Activated CD4-positive, alpha-beta T cell treated with anti-CD3 and anti-CD28 coated beads, Interleukin-2, amount 50 U/mL, for 48 hours (primary cell): ENCODE measurements around the gene CDH13.

Experiments
- DNase-seq, 2 experiments: peaks; one replicate each; pipeline ENCODE4 v3.0.0-alpha.2; 2020

Gene CDH13

DNA sequence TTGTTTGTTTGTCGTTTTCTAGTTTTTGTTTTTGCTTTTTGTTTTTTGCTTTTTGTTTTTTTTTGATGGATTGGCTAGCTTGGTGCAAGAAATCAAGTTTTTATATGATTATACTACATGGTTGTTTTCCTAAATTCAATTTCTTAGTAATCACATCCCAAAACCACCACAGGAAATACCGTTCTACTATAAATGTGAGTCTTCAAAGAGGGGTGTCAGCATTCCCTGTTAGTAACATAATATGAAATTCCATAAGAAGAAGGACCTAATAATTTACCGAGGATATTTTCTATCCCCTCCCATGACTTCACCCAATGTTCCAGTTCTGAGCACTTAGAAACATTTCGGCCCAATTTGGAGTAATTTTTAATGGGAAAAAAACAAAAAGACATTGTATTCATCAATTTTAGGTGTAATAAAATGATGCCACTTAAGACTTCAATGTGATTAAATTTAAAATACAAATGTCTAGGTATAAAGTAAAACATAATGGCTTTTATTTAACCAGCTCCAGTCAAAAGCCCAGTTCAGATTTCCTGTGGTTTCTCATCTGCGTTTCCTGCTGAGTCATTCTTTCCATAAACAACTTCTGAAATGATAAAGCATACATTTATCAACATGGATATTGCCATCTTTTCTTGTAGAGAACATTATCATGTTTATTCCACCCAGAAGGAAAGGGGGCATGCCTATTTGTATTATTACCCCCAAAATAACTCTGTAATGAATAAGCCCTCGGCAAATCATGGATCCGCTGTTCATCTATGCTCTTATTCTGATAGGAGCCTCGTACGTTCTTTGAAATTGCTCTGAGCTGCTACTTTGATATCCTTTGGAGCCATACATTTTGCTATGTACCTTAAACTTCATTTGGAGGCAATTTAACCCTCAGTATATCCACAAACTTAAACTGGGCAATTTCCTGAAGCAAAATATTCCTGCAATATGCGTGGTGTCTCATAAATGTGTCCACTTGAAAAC is 1209.1 kb downstream of the CDH13 start:
- no peak for DNase-seq

DNA sequence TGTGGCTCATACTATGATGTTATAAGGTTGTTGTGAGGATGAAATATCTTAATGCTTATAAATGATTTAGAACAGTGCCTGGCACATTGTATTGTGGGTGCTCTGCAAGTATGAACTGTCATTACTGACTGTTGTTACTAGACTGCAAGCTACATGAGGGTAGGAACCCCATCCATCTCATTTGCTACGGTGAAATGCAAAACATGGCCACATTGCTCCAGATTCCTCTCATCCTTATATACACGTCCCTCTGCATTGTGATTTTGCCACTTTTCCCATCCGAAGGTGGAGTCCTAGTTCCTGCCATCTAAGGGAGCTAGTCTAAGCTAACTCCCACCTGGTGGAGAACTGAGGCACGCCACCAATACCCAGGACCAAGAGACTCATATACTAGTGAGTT is 1210.8 kb downstream of the CDH13 start:
- no peak for DNase-seq

DNA sequence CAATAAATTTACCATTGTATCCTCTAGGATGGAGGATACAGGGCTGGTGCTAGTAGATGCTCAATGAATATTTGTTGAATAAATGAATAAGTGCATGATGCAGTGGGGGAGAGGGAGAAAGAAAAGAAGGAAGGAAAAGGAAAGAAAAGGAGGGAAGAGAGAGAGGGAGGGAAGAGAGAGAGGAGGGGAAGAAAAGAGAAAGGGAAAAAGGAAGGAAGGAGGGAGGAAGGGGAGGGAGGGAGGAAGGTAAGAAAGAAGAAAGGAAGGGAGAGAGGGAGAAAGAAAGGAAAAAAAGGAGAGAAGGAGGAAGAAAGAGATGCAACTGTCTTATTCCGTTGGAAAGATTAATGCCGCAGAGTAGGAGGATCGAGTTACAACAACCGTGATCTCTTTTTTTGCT is 1211.4 kb downstream of the CDH13 start:
- no peak for DNase-seq

DNA sequence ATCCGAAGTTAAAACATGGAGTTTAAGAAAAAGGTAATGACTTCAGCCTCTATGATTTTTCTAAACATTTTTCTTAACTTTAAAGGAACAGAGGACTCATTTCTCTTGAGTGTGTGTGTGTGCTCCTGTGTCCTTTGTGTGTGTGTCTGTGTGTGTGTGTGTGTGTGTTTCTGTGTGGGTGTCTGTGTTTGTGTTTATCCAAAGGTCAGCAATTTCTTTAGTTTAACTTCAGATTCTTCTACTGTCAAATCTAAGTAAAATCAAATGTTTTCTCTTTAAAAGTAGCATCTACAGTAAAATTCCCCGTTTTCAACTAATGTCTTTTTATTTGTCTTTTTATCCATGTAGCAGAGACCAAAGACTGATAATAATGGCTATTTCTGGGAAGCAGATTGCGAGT is 1212.8 kb downstream of the CDH13 start:
- DNase-seq: no peak

DNA sequence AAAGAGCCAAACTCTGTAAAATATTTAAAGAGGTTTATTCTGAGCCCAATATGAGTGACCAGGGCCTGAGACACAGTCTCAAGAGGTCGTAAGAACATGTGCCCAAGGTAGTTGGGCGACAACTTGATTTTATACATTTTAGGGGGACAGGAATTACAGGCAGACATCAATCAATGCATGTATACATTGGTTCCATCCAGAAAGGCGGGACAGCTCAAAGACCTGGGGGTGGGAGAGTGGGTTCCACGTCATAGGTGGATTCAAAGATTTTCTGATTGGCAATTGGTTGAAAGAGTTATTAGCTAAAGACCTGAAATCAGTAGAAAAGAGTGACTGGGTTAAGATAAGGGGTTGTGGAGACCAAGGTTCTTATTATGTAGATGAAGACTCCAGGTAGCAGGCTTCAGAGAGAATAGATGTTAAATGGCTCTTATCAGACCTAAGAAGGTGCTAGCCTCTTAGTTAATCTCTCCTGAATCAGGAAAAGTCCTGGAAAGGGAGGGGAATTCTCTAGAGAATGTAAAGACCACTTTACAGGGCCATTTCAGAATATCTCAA is 1213.4 kb downstream of the CDH13 start:
- DNase-seq: no peak

DNA sequence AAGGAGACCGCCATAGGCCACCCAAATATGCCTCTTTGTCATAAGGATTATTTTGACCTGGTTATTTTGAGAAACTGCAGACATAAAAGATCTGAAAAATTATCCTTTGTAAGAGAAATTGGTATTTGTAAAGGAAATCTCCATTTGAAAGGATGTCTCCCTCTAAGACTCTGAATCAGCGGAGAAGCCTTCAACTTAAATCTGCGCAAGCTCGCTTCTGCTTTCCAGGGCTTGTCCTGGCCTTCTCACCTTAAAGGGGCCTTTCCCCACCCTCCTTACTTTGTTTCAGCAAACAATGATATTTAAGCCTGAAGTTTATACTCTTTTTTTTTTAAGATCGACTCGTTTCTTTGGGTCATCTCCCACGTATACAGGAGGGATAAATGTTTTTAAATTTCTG is 1215.5 kb downstream of the CDH13 start:
- DNase-seq: no peak

DNA sequence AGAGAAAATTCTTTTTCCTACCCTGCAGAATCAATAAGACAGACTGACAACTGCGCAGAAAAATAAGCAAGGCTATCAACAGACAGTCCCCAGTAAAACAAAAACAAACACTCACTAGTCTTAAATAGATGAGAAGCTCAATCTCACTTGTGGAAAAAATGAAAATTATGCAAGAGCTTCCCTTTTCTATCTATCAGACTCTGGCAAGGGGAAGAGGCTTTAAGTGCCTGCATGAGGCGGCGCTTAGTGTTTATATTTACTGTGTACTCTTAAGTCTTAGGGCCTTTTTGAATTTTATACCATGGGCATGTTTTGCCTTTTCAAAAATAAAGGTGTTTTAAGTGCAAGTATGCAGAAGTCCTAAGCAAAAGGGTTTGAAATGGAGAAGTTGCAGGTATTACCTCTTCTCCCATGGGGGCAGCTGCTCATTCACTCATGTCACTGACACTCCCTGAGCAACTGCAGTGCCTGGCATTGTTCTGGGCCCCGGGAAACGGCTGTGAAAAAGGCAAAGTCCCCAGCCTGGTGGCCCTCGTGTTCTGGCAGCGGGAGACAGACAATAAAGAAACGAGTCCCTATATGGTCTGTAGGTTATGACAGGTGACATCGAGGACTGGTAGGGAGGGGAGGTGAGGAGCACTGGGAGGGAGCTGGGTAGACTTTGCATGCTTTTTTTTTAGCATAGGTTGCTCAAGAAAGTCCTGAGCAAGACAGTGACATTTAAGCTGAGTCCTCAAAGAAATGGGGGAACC is 1216.2 kb downstream of the CDH13 start:
- DNase-seq: no peak

DNA sequence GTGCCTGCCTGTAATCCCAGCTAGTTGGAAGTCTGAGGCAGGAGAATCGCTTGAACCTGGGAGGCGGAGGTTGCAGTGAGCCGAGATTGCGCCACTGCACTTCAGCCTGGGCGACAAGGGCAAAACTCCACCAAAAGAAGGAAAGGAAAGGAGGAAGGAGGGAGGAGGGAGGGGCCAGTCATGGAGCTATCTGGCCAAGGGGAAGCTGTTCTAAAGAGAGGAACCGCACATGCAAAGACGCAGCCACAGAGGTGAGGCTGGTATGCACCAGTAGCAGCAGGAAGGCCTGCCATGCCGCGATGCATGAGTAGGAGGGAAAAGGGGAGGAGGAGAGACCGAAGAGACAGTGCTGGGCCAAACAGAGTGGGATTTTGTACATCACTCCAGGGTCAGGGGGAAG is 1216.9 kb downstream of the CDH13 start:
- DNase-seq: no peak

DNA sequence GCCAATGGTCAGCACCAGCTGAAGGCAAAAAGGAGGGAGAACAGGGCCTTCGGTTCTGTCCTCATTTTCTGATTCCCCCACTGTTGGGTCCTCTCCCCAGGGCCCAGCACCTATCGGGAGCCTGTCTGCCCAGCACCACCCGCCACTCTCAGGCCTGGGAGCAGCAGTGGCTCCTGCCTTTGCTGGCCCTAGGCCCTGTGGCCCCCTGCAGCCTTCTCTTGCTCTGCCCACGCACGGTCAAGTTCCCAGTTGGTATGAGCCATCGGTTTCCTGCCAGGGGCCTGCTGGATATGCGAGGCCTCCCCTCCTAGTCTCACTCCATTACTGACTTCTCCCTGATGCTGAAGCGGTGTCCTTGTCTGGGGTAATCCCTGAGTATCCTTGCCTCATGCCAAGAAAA is 1218.5 kb downstream of the CDH13 start:
- DNase-seq: no peak

DNA sequence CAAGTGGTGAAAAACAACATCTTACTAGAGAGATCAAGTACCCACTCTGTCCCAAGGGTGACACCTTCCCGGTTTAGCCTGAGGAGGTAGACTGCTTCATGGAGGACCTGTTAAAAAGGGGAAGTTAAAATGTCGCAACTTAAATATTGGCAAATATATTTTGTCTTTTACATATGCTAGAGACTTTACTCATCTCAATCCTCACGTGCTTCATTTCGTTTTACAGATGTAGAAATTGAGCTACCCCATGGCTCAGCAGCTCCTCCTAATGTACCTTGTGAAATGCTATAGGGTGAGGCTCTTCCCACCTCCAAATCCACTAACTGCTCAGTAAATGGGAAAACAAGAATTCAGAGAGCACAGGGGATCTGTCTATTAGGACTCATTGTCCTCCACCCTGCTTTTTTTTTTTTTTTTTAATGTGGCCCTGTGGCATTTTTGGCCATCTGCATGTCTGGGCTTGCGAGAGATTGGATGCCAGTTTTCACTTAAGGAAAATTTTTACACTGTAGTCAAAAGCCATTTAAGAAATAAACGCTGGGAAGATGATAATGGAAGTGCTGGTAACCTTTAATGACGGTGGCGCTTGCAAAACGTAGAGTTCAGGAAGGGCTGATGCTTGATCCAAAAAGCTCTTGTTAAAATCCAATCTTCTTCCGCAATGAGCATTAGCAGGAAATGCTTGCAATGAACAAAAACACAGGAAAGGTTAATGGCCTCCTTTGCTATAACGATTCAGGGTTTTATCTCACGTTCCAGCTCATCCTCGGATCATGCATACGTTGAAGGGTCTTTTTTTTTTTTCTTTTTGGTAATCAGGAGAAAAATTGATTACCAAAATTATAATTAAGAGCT is 1220.8 kb downstream of the CDH13 start:
- DNase-seq: no peak

DNA sequence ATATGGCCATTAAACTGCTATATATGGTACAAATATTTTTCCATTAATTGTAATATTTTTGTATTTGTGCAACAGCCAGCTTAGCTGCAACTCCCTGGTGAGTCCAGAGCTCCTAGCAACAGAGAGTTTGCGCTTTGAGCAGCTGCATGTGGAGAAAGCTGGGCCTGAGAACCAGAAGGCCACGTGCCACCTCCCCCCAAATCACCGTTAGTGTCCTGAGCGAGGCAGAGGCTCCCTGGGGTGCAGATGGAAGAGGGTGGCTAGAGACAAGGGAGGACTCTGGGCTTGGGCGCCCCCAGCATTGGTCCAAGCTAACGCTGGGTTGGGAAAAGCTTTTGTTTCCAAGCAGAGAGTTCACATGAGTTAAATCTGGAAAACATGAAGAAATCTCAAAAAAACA is 1222.7 kb downstream of the CDH13 start:
- DNase-seq: no peak
